SK-N-SH treated with all-trans-retinoic acid at 6 μM for 48 hours (cell line): ENCODE measurements around the gene PHYKPL.

Experiments used
- PATZ1 ChIP-seq: fragments of 250-450 bp; sonication (Bioruptor Pico); IDR thresholded peaks from 2 replicates; pipeline ENCODE4 v1.8.0; 2020; ENCODE audit warnings: mild to moderate bottlenecking, moderate library complexity, borderline replicate concordance
- ZFP3 ChIP-seq: fragments of 250-450 bp; sonication (Bioruptor Pico); IDR thresholded peaks from 2 replicates; pipeline ENCODE4 v1.5.0; 2020; ENCODE audit warnings: mild to moderate bottlenecking, moderate library complexity

- no peak for TF ChIP-seq ZFP3 (CRISPR knock-in tag)
- TF ChIP-seq PATZ1 (CRISPR knock-in tag): no peak
Measured at GRCh38 chr5:178213003-178213461, 19.6 kb downstream of the PHYKPL start.
